AG10803 (cell line): ENCODE measurements around the gene LDLRAD4.

Experiments
- DNase-seq: peaks from one replicate; pipeline ENCODE4 v3.0.0; 2010; ENCODE audit warnings: low read depth
- H3K4me3 ChIP-seq: 2 replicates; pipeline ENCODE4 v1.5.1; 2011; ENCODE audit warnings: mild to moderate bottlenecking, low read length, control low read depth
- TF ChIP-seq, protein P1 (sequence below): conservative IDR thresholded peaks from 2 replicates; pipeline ENCODE4 v1.5.1; 2011; ENCODE audit warnings: mild to moderate bottlenecking, low read length, control low read depth, inconsistent platforms

Gene LDLRAD4

DNA sequence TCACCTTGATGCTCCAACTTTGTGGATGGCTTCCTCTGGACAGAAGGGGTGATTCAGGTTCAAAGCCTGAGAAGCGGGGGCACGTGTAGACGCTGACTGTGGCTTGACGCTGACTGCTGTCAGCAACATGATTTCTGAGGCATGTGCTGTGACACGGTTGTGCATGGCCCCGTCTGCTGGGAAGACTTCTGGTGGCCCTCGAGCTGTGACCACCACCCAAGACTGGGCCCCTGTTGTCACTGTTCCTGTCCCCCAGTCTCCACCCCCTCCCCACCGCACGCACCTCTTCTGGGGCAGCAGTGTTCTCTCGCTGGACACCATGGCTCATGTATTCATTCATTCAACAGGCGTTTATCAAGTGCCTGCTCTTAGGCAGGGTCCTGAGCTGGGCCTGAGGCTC, 262.8 kb downstream of the LDLRAD4 start:
- TF ChIP-seq, protein P1, sequence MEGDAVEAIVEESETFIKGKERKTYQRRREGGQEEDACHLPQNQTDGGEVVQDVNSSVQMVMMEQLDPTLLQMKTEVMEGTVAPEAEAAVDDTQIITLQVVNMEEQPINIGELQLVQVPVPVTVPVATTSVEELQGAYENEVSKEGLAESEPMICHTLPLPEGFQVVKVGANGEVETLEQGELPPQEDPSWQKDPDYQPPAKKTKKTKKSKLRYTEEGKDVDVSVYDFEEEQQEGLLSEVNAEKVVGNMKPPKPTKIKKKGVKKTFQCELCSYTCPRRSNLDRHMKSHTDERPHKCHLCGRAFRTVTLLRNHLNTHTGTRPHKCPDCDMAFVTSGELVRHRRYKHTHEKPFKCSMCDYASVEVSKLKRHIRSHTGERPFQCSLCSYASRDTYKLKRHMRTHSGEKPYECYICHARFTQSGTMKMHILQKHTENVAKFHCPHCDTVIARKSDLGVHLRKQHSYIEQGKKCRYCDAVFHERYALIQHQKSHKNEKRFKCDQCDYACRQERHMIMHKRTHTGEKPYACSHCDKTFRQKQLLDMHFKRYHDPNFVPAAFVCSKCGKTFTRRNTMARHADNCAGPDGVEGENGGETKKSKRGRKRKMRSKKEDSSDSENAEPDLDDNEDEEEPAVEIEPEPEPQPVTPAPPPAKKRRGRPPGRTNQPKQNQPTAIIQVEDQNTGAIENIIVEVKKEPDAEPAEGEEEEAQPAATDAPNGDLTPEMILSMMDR = no peak
- no peak overlapping the region for H3K4me3 ChIP-seq
- DNase-seq = no peak

DNA sequence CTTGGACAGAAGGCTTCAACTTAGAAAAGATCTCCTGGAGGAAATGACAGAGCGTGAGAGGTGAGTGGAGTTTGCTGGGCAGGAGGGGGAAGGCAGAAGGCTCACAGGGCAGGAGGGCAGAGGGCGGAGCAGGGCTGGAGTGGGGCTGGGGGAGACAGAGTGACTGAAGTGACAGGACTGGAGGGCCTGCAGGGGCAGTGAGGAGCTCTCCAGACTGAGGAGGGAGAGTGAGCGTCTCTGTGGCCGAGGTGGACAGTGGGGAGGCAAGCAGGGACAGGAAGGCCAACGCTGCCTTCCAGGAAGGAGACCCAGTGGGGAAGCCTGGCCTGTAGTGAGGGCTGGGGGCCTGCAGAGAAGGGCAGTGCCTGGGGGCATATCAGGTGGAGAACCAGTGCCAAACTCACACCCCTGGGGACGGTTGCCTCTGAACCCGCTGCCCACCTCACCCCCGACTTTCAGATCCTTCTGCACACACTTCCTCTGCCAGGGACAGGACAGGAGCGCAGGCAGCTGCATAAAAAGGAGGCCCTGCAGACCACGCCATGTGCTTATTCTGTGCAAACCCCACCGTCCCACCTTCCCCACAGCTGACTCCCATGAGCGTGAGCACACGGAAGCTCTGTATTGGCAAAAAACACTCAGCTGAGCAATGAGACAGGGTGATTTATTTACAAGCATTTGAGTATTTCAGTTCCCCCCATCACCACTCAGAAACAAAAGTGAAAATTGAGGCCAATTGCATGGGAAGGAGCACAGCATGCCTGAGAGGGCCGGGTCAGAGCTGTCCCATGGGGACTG, 263.5 kb downstream of the LDLRAD4 start:
- no peak for DNase-seq
- TF ChIP-seq, protein P1 = no peak

DNA sequence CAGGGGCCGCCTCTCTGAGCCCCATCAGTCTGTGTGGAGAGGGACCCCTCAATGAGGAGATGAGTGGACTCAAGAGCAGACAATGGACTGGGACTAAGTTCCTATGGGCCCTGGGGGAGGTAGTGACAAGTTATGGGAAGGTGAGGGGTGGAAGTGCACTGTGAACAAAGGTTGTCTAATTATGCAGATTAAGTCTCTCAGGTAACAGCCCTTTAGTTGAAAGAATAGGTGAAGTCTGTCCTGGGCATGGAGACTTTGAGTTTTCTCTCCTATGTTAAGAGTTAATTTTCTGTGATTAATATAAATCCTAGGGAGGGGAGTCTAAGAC, 264.0 kb downstream of the LDLRAD4 start:
- H3K4me3 ChIP-seq = no peak overlapping the region
- DNase-seq = no peak
- TF ChIP-seq, protein P1 = no peak

More for the DNA sequence above, 263.5 kb downstream of the LDLRAD4 start:
- H3K4me3 ChIP-seq = no peak overlapping the region

DNA sequence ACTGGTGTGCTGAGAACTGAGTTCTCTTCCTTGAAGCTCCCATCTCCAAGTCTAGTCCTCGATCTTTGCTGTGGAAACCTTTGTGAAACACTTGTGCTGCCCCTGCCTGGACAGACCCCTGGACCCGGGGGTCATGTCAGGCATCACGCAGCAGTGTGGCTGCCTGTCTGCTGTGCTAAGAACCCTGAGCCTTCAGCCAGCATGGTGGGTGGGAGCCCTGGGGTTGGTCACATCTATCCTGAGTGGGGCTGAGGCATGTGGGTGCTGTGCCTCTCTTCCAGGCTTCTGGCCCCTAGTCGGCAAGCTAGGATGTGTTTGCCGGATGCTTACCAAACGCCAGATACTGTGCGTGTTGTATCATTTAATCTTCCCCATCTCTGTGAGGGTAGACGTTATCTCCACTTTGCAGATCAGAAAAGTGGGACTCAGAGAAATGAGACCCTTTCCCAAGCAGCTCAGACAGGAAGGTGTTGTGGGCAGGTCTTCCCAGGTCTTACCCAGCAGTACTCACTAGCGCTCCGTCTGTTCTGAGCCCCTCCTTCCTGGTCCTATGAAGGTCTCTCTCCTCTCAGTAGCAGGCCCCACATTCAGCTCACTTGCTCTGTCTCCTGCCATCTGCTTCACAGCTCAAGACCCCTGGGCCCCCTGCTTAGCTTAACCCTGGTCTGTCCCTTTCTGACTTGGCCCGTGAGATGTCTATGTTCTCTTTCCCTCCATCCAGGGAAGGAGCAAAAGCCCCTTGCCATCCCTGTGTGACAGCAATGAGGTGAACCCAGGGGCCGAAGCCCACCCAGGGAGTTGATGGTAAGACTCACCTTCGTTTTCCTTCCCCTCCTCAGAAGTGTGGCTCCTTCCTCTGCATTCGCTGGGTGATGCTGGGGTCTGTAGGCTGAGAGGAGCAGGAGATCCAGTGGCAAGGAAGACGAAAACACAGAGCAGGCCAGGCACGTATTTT, 265.0 kb downstream of the LDLRAD4 start:
- TF ChIP-seq, protein P1 = no peak
- H3K4me3 ChIP-seq = no peak overlapping the region
- no peak for DNase-seq

DNA sequence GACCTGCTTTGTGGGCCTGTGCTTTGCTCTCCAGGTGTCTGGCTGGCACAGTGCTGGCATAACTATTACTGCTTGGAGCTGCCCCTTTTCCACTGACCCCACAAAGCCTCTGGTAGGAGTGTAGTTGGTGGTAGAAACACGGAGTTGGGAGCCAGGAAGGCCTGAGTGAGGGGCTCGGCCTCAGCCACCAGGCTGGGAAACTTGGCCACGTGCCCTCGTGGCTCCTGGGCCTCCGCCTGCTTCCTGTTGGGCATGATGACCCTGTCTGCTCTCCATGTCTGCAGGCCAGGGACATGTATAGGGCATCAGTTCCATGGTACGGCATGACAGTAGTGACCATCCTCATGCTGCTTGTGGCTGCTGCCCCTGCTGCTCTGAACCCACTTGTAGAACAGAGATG, 266.6 kb downstream of the LDLRAD4 start:
- DNase-seq = no peak
- TF ChIP-seq, protein P1 = no peak
- no peak overlapping the region for H3K4me3 ChIP-seq

DNA sequence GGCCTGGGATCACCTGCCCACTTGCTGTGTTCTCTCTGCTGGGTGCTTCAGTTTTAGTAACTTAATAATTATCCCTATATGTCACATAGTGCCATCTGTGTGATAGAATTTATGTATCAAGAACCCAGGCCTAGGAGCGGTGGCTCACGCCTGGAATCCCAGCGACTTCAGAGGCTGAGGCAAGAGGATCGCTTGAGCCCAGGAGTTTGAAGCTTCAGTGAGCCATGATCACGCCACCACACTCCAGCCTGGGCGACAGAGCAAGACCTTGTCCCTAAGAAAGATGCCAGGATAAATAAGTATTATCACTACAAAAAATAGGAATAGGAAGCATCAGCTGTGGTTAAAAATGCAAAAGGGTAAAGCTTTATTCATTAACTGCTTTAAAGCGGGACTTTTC, 267.0 kb downstream of the LDLRAD4 start:
- TF ChIP-seq, protein P1 = no peak
- no peak overlapping the region for H3K4me3 ChIP-seq
- no peak for DNase-seq
